ENCODE results near the gene BBS4.

BBS4 gene

DNA sequence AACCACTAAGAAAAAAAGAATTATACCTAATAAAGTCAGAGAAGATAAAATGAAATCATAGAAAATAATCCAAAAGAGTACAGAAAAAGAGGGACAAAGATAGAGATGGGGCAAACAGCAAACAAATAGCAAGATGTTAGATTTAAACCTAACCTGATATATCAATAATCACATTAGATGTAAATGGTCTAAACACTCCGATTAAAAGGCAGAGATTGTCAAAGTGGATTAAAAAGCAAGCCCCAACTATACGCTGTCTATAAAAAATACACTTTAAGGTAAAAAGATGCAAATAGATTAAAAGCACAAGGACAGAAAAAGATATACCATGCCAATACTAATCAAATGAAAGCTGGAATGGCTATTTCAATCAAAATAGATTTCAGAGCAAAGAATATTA, 80.8 kb downstream of the BBS4 start:
- DNase-seq, result no peak

DNA sequence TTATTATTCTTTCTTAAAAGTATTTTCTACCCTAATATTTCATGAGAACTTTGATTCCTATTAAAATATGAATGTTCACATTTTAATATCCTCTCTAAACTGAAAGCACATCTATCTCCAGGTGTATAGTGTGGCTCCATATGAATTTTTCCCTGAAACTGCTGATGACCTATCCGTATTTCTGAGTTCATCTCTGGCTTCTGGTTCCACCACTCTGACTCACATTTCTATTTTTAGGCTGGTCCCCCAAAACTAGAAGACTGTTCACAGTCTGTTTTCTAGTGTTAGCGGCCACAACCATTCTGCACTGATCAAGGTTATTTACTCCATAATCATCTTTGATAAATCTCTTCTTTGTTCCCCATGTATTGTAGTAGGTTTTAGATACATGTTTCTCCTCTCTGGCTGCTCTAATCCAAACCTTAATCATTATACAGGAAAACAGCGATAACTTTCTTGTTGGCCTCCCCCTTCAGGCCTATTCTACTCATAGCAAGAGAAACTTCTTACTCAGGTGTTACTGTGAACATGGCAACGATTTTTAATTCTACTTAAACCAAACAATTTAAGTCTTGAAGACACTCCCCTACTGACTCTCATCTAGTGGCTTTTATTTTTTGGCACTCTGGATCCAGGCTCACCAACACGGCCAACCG, 84.8 kb downstream of the BBS4 start:
- no peak for DNase-seq

- no peak for DNase-seq
These were observed 85.3 kb downstream of the BBS4 start for GRCh38 chr15:72771329-72771725.

DNA sequence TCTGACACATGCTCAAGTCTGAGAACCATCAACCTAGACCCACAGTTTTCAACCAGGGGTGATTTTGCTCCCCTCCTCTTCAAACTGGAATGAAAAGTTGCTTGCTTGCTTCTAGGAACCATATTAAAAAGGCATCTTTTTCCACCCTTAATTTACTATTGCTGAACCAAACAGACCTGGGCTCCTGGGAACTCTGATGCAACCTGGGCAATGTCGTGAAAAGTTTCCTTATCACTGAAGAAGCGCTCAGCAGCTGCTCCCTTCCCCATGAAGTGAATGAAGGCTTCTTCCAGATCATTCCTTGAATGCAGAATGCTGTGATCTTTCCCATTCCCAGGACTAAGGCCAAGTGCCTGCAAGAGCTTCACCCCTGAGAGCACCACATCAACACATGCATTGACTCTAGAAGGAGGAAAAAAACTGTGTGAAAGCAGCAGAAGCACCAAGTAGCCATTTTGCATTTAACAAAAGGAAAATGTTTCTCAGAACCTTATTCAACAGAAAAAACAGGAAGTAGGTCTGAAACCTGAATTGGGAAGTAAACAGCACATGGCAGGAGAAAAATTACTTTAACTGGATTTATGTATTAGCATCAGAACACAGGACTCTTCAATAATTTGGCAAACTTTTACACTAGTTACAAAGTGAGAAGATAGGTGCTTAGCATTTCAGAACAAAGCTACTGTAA, 88.8 kb downstream of the BBS4 start:
- no peak for DNase-seq

GRCh38 chr15:72778796-72779195, 92.8 kb downstream of the BBS4 start:
- no peak for DNase-seq

- DNase-seq, result no peak
These were observed 95.6 kb downstream of the BBS4 start for GRCh38 chr15:72781631-72782030.

DNA sequence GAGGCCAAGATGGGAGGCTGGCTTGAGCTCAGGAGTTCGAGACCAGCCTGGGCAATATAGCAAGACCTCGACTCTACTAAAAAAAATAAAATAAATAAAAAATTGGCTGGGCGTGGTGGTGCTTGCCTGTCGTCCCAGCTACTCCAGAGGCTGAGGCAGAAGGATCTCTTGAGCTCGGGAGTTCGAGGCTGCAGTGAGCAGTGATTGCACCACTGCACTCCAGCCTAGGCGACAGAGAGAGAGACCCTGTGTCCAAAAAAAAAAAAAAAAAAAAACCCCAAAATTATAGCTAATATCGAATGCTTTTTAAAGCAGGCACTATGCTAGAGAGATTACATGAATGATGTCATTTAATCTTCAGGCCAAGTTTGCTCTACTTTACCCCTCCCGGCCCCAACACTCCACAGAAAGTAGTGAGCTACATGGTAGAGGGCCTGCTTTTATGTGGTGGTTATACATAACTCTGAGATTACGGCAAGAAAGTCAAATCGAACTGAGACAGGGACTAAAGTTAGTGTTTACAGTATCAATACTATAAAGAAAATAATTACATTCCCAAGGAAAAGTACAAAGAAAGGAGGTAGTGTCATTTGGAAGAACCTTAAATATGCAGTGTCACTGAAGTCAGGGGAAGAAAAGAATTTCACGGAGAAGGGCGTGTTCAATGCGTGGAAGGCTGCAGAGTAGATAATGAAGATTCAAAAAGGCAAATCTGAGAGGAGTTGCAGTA, 96.4 kb downstream of the BBS4 start:
- no peak for DNase-seq

DNA sequence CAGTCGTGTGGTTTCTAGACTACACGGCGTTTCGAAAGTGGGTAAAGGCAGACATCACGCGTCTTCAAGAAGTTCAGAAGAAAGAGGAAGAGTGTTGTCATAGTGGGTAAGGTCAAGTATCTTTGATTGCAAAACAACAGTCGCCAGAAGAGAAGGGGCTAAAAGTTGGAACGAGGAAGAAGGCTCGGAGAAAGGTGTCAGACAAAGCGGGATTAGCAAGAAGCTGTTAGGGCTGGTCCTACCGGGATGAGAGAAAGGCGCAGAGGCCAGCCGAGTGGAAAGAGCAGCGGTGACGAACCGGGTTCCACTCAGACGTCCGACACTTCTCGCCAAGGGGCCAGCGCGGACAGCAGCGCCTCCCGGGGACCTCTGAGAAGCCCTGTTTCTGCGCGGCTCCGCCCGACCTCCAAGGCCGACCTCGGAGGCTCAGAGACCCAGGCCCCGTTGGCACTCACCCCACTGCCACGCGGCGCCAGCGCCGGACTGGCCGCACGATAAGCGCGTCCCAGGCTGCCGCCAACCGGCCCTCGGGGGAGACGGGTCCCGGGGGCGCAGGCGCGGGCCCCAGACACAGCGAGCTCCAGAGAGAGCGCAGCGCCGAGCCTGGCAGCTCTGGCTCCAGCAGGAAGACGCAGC, 97.1 kb downstream of the BBS4 start:
- DNase-seq, result peak; percentile 59 to 69

DNA sequence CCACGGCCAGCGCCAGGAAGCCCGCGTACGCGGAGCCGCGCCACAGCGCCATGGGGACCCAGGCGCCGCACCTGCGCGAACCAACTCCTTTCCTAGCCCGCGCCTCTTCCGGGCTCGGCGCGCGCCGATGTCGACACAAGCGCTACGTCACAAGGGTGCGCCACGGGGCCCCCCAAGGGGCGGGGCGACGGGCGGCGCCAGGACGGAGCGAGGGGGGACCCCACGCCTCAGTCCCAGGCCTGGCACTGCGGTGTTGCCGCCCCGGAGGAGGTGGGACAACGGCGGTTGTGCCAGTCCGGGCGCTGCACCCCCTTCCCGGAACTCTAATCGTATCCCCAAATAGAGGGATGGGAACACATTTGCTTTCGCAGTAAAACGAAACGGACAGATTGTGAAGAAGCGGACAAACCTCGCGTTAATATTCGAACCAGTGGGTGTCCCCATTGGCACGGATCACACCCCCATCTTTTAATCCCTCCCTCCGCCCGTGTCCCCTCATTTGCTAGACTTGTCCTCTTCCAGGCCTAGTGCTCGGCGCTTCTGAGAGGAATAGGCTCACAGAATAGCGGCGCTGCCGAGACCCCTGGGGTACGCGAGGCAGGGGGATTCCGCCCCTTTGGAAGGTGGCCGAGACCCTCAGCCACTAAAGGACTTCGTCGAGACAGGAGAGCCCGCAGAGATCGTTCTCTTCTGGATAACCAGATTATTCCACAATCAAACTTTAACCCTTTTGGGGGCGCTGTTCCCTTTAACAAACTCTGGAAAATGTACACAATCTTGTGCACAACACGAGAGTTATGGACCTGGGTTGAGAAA, 97.8 kb downstream of the BBS4 start, which contains the start of gene ADPGK:
TSS of gene ADPGK (minus strand) at position 119 of the 816 bp plus-strand sequence. CDS start at position 52, 67 bp downstream.
- peak; percentile 94 to 96 for DNase-seq

GRCh38 chr15:72784456-72784876, 98.5 kb downstream of the BBS4 start:
- DNase-seq, result no peak

DNA sequence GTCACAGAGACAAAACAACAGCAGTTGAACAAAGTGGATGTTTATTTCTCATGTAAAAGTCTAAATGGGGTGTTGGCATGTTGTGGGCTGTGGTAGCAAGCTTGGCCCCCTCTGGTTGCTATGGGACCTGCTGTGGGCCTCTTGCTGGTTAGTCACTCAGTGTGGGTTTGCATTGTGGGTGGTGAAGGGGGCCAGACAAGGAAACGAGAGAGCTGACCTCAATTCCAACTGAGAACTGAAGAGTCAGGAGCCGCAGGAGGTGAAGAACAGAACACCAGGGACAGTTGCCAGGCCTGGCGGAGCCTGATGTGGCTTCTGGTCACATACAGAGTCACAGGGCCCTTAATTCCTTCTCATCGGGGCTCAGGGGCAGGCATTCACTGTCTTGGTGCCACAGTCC, 99.4 kb downstream of the BBS4 start:
- DNase-seq, result peak; percentile 73 to 74

- no peak for DNase-seq
These were observed 99.8 kb downstream of the BBS4 start for GRCh38 chr15:72785841-72786240.

GRCh38 chr15:72786242-72786641, 100.2 kb downstream of the BBS4 start:
- DNase-seq, result no peak

DNA sequence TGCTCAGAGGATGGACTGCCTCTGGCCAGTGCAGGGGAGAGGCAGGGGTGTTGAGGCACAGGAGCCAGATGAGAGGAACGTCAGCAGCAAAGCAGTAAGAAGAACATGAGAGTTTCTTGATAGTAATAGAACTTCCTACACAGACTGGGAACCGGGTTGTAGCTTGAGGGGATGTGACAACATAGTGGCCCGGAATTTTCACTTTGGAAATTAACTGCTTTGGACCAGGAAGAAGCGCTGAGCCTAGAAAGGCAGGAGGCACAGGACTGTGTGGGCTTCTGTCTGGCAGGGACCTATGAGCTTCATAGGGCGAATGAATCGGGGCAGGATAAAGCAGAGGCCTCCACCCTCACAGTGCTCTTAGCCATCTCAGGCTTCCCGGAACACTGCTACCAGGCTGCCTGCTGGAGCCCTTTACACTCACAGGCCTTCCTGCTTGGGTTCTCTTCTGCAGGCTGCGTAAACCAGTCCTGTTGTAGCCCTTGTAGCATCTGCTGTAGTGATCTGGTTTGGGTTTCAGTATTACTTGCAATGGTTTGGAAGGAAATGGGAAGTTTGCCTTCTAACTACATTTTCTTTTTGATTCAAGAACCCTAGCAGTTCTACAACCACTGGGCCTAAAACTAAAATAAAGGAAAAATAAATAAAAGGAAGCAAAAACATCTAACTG, 100.8 kb downstream of the BBS4 start:
- no peak for DNase-seq

DNA sequence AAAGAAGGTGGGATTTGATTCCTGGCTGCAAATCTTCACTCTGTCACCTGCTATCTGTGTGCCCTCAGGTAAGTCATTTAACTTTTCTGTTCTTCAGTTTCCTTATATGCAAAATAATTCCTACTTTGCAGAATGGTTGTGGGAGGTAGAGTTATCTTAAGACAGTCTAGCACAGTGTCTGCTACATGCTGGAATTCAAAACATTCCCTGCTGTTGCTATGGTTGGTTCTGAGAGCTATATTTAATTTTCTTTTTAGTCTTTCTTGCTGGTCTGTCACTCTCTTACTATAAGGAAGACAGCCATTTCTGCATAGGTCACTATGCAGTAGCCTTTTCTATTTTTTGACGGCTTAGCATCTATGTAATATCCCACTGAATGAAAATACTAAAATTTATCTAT, 101.5 kb downstream of the BBS4 start:
- no peak for DNase-seq

Measured in CD4-positive, alpha-beta T cell treated with Interleukin-1 beta for 1 hour (primary cell).